Memory B cell (primary cell): ENCODE data around the gene PTGR3.

Experiments
- ATAC-seq: fragments of 150-1000 bp; cut with Tn5 transposase; 2 replicates; pipeline ENCODE4 v1.10.0; 2021; ENCODE audit warnings: low read depth, mild to moderate bottlenecking, moderate library complexity
- DNase-seq, 2 donors: peaks; one replicate each; pipeline ENCODE4 v3.0.0; 2022; ENCODE audit warnings: low spot score in 2 of 2
- H3K27ac Mint-ChIP-seq: one replicate; pipeline ENCODE4 v1.8.0; 2022; ENCODE audit warnings: mild to moderate bottlenecking, moderate library complexity, mixed read lengths
- H3K27me3 Mint-ChIP-seq: one replicate; pipeline ENCODE4 v1.8.0; 2022; ENCODE audit warnings: mixed read lengths
- H3K36me3 Mint-ChIP-seq: one replicate; pipeline ENCODE4 v1.8.0; 2022; ENCODE audit warnings: mild to moderate bottlenecking, mixed read lengths
- H3K4me1 Mint-ChIP-seq: one replicate; pipeline ENCODE4 v1.8.0; 2022; ENCODE audit warnings: mixed read lengths
- H3K4me3 Mint-ChIP-seq: one replicate; pipeline ENCODE4 v1.8.0; 2022; ENCODE audit warnings: mild to moderate bottlenecking, moderate library complexity, mixed read lengths
- H3K9me3 Mint-ChIP-seq: one replicate; pipeline ENCODE4 v1.8.0; 2022; ENCODE audit warnings: mixed read lengths

Gene PTGR3

DNA sequence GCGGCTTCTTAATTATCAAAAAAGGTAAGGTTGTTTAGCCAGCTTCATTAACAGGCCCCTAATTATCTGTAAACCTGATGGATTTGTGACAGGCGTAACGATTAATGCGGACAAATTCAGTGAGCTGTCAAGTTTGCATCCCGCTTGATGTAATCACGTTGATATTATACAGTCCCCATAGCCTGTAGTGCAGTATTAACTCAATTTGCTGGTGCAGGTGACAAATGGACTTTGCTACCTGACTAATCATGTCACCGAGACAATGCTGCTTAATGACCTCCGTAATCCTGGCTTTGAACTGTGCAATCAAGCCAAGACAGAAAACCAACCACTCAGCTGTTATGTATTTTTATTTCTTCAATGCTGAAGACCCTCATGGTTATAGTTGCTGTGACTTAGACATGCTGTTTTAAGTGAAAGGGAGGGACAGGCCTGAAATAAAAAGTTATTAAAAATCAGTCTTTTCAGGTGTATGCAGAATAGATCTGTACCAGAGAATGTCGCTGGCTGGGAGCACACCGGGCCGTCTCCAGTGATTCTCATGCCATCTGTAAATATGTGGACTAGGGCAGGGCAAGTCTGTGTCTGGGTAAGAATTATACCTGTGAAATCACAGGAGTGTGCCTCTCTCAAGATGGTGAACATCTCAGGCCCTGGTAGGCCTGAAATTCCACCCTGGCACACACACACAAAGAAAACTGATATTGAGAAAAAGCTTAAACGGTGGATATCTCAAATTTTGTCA is 6.0 kb upstream of the PTGR3 start:
- ATAC-seq (no peak), DNase-seq (no peak)
- Mint-ChIP-seq H3K4me3 (no peak overlapping the region), H3K27ac (peak overlapping the region; percentile 69), H3K27me3 (no peaks in the 10 kb centered on the region), H3K36me3 (no peaks in the 10 kb centered on the region), H3K4me1 (peaks cover 16% of the 10 kb centered on the region), H3K9me3 (no peaks in the 10 kb centered on the region)

DNA sequence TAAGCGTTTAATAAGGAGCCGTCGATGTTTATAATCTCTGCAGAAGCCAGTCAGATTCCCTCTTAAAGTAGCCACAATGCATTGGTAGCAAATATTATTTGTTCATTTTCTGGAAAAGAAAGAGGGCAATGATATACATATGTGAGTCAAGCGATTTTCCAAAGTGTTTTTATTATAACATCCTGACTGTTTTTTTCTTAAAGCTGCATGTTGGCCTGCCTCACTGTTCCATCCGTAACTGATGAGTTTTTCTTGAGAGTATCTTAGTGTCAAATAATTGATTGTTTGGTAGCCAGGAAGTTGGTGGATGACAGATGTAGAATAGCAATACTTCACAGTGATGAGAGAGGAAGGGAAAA is 5.4 kb upstream of the PTGR3 start:
- ATAC-seq (no peak), DNase-seq (no peak)
- Mint-ChIP-seq H3K27ac (no peak overlapping the region), H3K4me3 (no peak overlapping the region), H3K27me3 (no peaks in the 10 kb centered on the region), H3K9me3 (no peaks in the 10 kb centered on the region), H3K4me1 (peaks cover 16% of the 10 kb centered on the region), H3K36me3 (no peaks in the 10 kb centered on the region)

- DNase-seq (no peak), ATAC-seq (no peak)
- no peaks in the 10 kb centered on the region for H3K27me3 Mint-ChIP-seq
- peaks cover 16% of the 10 kb centered on the region for H3K4me1 Mint-ChIP-seq
- H3K9me3 Mint-ChIP-seq = no peaks in the 10 kb centered on the region
- H3K36me3 Mint-ChIP-seq = peaks cover 2% of the 10 kb centered on the region
- H3K4me3 Mint-ChIP-seq = no peak overlapping the region
- no peak overlapping the region for H3K27ac Mint-ChIP-seq
Observed at GRCh38 chr18:75213611-75214331, 4.8 kb upstream of the PTGR3 start.

GRCh38 chr18:75212751-75213090 is 3.8 kb upstream of the PTGR3 start:
- ATAC-seq (no peak), DNase-seq (no peak)
- H3K27me3 Mint-ChIP-seq = no peaks in the 10 kb centered on the region
- H3K4me1 Mint-ChIP-seq = peaks cover 21% of the 10 kb centered on the region
- no peak overlapping the region for H3K27ac Mint-ChIP-seq
- H3K4me3 Mint-ChIP-seq = peak overlapping the region; percentile 76
- H3K36me3 Mint-ChIP-seq = peaks cover 2% of the 10 kb centered on the region
- no peaks in the 10 kb centered on the region for H3K9me3 Mint-ChIP-seq

DNA sequence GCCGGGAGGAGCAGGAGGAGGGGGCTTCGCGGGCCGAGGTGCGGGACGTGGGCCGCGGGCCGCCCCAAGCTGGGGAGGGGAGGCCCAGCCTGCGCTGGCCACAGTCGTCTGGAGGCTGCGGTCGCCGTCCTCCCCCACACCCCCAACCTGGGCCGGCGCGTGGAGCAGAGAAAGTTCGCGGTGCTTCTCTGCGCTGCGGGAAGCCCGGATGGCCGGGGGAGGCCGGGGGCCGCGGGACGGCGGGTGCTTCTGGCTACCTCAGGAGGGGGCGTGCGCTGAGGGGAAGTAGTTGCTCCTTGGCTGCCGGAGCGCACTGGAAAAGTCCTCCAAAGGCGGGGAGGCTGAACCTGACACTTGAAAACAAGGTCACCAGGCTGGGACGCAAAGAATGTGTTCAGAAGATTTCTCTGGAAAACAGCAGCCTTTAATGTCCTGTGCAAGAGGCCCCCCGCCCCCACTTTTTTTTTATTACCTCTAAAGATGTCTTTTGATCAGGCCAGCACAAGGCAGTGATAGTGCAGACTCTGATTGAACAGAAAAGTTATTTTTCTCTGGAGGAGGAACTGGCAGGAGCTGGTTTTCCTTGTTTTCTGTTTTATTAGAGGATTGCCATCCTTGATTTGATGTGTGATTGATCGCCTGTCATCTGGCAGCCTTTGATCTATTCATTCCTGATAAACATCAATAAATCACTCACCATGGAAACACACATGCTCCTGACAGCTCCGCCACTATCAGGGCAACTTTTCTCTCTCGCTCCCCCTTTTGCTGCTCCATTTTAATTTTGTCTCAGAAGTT is 3.2 kb upstream of the PTGR3 start:
- H3K4me3 Mint-ChIP-seq = peak overlapping the region; percentile 76
- peaks cover 26% of the 10 kb centered on the region for H3K4me1 Mint-ChIP-seq
- H3K27ac Mint-ChIP-seq = no peak overlapping the region
- DNase-seq (peak in 1 of 2 donors; percentile 32), ATAC-seq (no peak)
- H3K9me3 Mint-ChIP-seq = no peaks in the 10 kb centered on the region
- peaks cover 2% of the 10 kb centered on the region for H3K36me3 Mint-ChIP-seq
- no peaks in the 10 kb centered on the region for H3K27me3 Mint-ChIP-seq

- Mint-ChIP-seq H3K36me3 (peaks cover 2% of the 10 kb centered on the region), H3K27ac (no peak overlapping the region), H3K4me1 (peaks cover 25% of the 10 kb centered on the region), H3K9me3 (no peaks in the 10 kb centered on the region), H3K4me3 (peak overlapping the region; percentile 76), H3K27me3 (no peaks in the 10 kb centered on the region)
- ATAC-seq (no peak), DNase-seq (no peak)
Observed at GRCh38 chr18:75211626-75211952, 2.6 kb upstream of the PTGR3 start.

DNA sequence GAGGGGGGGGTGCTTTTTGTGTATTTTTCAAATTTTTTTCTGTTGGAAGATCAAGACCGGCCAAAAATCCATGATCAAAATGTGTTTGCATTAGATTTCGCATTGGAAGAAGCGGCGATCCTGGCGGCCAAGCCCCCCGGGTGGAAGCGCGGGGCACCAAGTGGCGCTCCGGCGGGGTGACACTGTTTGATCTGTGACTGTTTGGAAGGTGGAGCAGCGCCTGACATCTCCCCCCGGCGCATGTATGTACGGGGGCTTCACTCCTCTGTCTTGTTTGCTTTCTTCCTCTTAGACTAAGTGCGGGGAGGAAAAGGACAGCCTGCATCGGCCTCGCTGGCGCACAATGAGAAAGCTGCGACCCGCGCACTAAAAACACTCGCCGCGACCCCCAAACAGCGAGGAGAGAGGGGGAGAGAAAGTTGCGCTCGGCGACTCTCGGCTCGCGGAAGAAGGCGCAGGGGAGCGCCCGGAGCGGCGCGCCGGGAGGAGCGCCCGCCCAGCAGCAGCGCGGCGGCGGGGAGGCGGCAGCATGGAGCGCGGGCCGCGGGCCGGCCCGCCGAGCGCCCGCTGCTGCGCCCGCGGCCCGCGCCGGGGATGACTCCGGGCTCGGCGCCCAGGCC is 2.2 kb upstream of the PTGR3 start:
- Mint-ChIP-seq H3K36me3 (peaks cover 2% of the 10 kb centered on the region), H3K27ac (peak overlapping the region; percentile 92), H3K4me3 (peak overlapping the region; percentile 98), H3K4me1 (peaks cover 22% of the 10 kb centered on the region), H3K27me3 (no peaks in the 10 kb centered on the region), H3K9me3 (no peaks in the 10 kb centered on the region)
- peak; percentile 12 for ATAC-seq
- DNase-seq = peak in 1 of 2 donors; percentile 30

- Mint-ChIP-seq H3K27me3 (no peaks in the 10 kb centered on the region), H3K36me3 (peaks cover 2% of the 10 kb centered on the region), H3K27ac (peak within 1 kb of the TSS; percentile 92), H3K4me1 (peaks cover 24% of the 10 kb centered on the region), H3K9me3 (no peaks in the 10 kb centered on the region), H3K4me3 (peak within 1 kb of the TSS; percentile 98)
- DNase-seq = peak; percentile 30 to 48
- ATAC-seq = peak; percentile 56
Observed at GRCh38 chr18:75210274-75211001, 1.5 kb upstream of the PTGR3 start, which contains the start of gene TSHZ1. Gene TSHZ1, plus strand, starts transcription at chr18:75210797. Its CDS starts 1,080 bp downstream, at chr18:75211877.

DNA sequence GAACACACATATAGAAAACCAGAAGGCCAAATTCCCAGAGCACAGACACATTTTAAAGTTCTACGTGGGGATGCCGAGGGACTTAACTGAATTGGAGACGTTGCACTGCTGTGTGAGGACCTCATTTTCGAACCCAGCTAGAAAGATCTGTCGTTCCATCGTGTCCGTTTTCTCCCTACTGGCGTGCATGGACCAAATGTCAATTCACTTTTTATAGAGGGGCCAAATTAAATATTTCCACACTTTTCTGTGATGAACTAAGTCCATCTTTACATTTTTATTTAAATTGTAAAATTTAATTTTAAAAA is 966 bp upstream of the PTGR3 start:
- H3K36me3 Mint-ChIP-seq = peaks cover 2% of the 10 kb centered on the region
- no peaks in the 10 kb centered on the region for H3K27me3 Mint-ChIP-seq
- ATAC-seq = no peak
- H3K4me1 Mint-ChIP-seq = peaks cover 28% of the 10 kb centered on the region
- no peaks in the 10 kb centered on the region for H3K9me3 Mint-ChIP-seq
- H3K27ac Mint-ChIP-seq = peak overlapping the region; percentile 92
- DNase-seq = no peak
- H3K4me3 Mint-ChIP-seq = peak overlapping the region; percentile 93

GRCh38 chr18:75208836-75209128 is 157 bp downstream of the PTGR3 start:
- Mint-ChIP-seq H3K4me3 (peak overlapping the region; percentile 85), H3K36me3 (peaks cover 2% of the 10 kb centered on the region), H3K27ac (no peak overlapping the region), H3K9me3 (no peaks in the 10 kb centered on the region), H3K4me1 (peaks cover 28% of the 10 kb centered on the region), H3K27me3 (no peaks in the 10 kb centered on the region)
- DNase-seq = peak in 1 of 2 donors; percentile 36
- peak; percentile 3 for ATAC-seq

- Mint-ChIP-seq H3K4me3 (peak overlapping the region; percentile 85), H3K4me1 (peaks cover 28% of the 10 kb centered on the region), H3K9me3 (no peaks in the 10 kb centered on the region), H3K27ac (peak overlapping the region; percentile 74), H3K36me3 (peaks cover 2% of the 10 kb centered on the region), H3K27me3 (no peaks in the 10 kb centered on the region)
- peak in 1 of 2 donors; percentile 27 for DNase-seq
- ATAC-seq = peak; percentile 0
Observed at GRCh38 chr18:75208155-75208835, 644 bp downstream of the PTGR3 start.

DNA sequence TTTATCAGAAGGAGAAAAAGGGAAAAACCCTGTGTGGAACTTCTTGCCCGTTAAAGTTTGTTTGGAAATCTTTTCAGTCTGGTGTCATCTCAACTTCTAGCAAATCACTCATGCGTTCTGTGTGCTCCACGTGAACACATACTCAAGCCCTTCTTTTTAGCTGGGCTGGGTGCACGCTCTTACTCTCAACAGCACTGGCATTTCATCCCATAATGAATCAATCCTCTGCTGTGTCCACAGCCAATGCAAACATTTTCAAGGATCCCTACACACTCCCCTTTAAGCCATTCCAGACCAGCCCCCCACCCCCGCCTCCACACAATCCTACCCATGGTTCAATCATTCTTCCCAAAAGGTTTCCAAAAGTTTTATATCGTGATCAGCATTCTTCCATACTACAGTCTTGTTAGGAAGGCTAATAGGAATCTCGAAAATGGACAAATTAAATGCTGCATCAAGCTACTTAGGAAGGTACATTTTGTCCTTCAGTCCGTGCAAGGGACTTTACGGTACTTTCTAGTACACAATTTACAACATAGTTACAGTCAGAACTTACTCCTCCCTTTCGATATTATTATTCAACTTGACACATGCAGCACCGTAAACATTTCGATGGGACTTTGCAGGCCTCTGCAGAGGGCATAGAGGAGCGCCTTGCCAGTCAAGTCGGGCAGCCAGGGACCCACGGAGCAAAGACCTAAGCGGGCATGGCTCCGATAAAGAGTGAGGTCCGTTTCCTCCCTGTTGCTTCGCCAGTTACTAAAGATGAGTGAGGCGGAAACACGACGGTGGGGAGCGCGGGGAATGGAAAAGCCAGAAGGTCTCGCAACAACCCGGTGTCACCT is 1.4 kb downstream of the PTGR3 start:
- DNase-seq = no peak
- peaks cover 25% of the 10 kb centered on the region for H3K4me1 Mint-ChIP-seq
- H3K36me3 Mint-ChIP-seq = peaks cover 2% of the 10 kb centered on the region
- H3K27ac Mint-ChIP-seq = peak overlapping the region; percentile 74
- ATAC-seq = no peak
- H3K9me3 Mint-ChIP-seq = no peaks in the 10 kb centered on the region
- no peaks in the 10 kb centered on the region for H3K27me3 Mint-ChIP-seq
- peak overlapping the region; percentile 85 for H3K4me3 Mint-ChIP-seq
